Measurements from ENCODE around the gene GARIN5A. TPM values are rescaled to one million over a fixed set of nuclear protein-coding genes. Genes with fewer than 3 reads are reported as not detected.

GARIN5A gene
- total RNA-seq, 1 experiment from 2014 or later: 3.7 TPM

DNA sequence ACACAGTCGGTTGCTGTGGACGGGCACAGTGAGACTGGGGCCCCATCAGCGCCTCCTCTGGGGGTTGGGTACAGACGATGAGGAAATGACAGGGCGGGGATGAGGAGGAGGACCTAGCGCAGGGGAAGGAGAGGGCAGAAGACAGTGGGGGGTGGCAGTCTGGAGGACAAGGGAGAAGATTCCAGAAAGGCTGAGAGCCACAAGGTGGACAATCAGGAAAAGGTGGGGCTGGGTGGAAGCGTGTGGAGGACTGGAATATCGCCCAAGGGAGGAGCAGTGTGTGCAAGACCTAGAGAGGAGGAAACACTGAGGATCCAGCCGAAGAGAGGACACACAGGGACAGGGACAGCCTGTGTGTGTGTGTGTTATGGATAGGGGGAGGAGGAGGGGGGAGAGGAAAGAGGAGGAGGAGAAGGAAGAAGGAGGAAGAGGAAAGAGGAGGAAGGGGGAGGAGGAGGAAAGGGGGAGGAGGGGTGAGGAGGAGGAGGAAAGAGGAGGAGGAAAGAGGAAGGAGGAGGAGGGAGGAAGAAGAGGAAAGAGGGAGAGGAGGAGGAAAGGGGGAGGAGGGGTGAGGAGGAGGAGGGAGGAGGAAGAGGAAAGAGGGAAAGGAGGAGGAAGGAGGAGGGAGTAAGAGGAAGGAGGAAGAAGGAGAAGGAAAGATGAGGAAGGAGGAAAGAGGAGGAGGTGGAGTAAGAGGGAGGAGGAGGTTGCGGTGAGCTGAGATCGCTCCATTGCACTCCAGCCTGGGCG is 15.8 kb upstream of the GARIN5A start:
- no peaks in the 10 kb centered on the region for H3K27me3 ChIP-seq (ENCODE audit: insufficient read depth, low read depth)
- no peaks in the 10 kb centered on the region for H3K9me2 ChIP-seq (ENCODE audit: insufficient read depth)
- no peaks in the 10 kb centered on the region for H3K9me3 ChIP-seq (ENCODE audit: insufficient read depth, low read depth)
- ChIA-PET POLR2A (ENCODE audit: unreplicated experiment) (no interaction called here), CTCF (no interaction called here)
- no peak for DNase-seq
- TF ChIP-seq EZH2 (IDR thresholded peaks at IDR 0.05; ENCODE audit: low read depth): no peak
- no peak overlapping the region for H2AFZ ChIP-seq
- no peaks in the 10 kb centered on the region for H4K20me1 ChIP-seq (ENCODE audit: insufficient read depth)
- no peaks in the 10 kb centered on the region for H3K4me1 ChIP-seq (replicated peaks; ENCODE audit: insufficient read depth)
- H3K4me2 ChIP-seq: no peak overlapping the region
- H3K36me3 ChIP-seq (ENCODE audit: low read depth): no peaks in the 10 kb centered on the region
- no peak overlapping the region for H3K4me3 ChIP-seq
- intact Hi-C loops (cut with micrococcal nuclease; ENCODE audit: unreplicated experiment): no loop called here
- no peak overlapping the region for H3K27ac ChIP-seq
- BruUV-seq (replicated peaks): no TSS peak
- H3K79me2 ChIP-seq (ENCODE audit: low read depth): no peaks in the 10 kb centered on the region
- H3F3A ChIP-seq (ENCODE audit: insufficient read depth, low read depth): peaks cover 8% of the 10 kb centered on the region; the same call in 1 of the 2 replicates

DNA sequence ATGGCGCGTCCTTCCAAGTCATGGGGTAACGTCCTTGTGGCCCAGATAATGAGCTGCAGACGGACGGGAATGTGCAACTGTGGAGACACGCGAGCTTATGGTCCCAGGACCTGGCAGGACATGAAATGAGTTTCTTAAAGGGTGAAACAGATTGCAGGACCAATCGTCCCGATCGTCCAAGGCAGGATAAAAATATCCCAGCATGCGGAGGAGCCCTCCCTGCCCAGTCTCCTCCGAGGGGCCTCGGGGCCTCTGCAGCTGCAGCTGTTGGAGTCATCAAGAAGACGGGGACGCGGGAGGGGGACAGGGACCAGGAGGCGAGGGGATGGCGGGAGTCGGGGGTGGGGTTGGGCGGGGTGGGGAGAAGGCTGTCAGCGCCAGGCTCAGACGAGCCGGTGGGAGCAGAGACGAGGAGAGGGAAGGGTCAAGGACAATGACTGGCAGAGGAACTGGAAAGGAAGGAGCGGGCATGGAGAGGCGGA is 14.4 kb upstream of the GARIN5A start:
- no peaks in the 10 kb centered on the region for H3K79me2 ChIP-seq (ENCODE audit: low read depth)
- H3F3A ChIP-seq (ENCODE audit: insufficient read depth, low read depth): peaks cover 8% of the 10 kb centered on the region; the same call in 1 of the 2 replicates
- H3K4me1 ChIP-seq (replicated peaks; ENCODE audit: insufficient read depth): no peaks in the 10 kb centered on the region
- POLR2A ChIA-PET (ENCODE audit: unreplicated experiment): no interaction called here
- BruUV-seq (replicated peaks): no TSS peak
- CTCF ChIA-PET: no interaction called here
- H2AFZ ChIP-seq: no peak overlapping the region
- H3K36me3 ChIP-seq (ENCODE audit: low read depth): no peaks in the 10 kb centered on the region
- intact Hi-C loops (cut with micrococcal nuclease; ENCODE audit: unreplicated experiment): no loop called here
- H4K20me1 ChIP-seq (ENCODE audit: insufficient read depth): no peaks in the 10 kb centered on the region
- no peaks in the 10 kb centered on the region for H3K9me2 ChIP-seq (ENCODE audit: insufficient read depth)
- DNase-seq: no peak
- H3K4me3 ChIP-seq: no peak overlapping the region
- H3K9me3 ChIP-seq (ENCODE audit: insufficient read depth, low read depth): peaks cover 9% of the 10 kb centered on the region
- no peaks in the 10 kb centered on the region for H3K27me3 ChIP-seq (ENCODE audit: insufficient read depth, low read depth)
- H3K4me2 ChIP-seq: no peak overlapping the region
- no peak for TF ChIP-seq EZH2 (IDR thresholded peaks at IDR 0.05; ENCODE audit: low read depth)
- no peak overlapping the region for H3K27ac ChIP-seq

DNA sequence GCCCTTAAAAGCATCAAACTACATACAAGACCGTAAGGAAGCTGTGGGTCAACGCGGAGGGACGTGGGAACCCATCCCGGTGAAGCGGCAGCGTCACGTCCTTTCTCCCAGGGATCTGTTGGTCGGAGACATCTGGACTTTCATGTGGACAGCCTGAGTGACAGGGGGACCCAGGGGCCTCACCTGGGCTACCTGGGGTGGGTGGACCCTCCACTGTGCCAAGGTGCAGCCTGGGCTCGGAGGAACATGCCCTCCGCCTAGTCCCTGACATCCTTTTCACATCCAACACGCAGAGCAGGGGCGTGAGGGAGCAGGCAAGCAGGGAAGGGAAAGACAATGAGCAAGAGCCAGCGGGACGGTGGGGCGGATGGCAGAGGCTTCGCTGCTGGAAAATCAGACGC is 13.8 kb upstream of the GARIN5A start:
- Histone ChIP-seq H2AFZ (no peak overlapping the region), H3K9me2 (ENCODE audit: insufficient read depth) (no peaks in the 10 kb centered on the region), H3K27ac (no peak overlapping the region), H3K4me1 (replicated peaks; ENCODE audit: insufficient read depth) (no peaks in the 10 kb centered on the region), H3F3A (ENCODE audit: insufficient read depth, low read depth) (peaks cover 8% of the 10 kb centered on the region; the same call in 1 of the 2 replicates), H3K27me3 (ENCODE audit: insufficient read depth, low read depth) (no peaks in the 10 kb centered on the region), H3K36me3 (ENCODE audit: low read depth) (no peaks in the 10 kb centered on the region), H3K79me2 (ENCODE audit: low read depth) (no peaks in the 10 kb centered on the region), H4K20me1 (ENCODE audit: insufficient read depth) (no peaks in the 10 kb centered on the region), H3K4me2 (no peak overlapping the region), H3K4me3 (no peak overlapping the region), H3K9me3 (ENCODE audit: insufficient read depth, low read depth) (peaks cover 15% of the 10 kb centered on the region)
- no TSS peak for BruUV-seq (replicated peaks)
- TF ChIP-seq, protein P1, sequence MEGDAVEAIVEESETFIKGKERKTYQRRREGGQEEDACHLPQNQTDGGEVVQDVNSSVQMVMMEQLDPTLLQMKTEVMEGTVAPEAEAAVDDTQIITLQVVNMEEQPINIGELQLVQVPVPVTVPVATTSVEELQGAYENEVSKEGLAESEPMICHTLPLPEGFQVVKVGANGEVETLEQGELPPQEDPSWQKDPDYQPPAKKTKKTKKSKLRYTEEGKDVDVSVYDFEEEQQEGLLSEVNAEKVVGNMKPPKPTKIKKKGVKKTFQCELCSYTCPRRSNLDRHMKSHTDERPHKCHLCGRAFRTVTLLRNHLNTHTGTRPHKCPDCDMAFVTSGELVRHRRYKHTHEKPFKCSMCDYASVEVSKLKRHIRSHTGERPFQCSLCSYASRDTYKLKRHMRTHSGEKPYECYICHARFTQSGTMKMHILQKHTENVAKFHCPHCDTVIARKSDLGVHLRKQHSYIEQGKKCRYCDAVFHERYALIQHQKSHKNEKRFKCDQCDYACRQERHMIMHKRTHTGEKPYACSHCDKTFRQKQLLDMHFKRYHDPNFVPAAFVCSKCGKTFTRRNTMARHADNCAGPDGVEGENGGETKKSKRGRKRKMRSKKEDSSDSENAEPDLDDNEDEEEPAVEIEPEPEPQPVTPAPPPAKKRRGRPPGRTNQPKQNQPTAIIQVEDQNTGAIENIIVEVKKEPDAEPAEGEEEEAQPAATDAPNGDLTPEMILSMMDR (conservative IDR thresholded peaks at IDR 0.05): no peak
- no peak for TF ChIP-seq EZH2 (IDR thresholded peaks at IDR 0.05; ENCODE audit: low read depth)
- DNase-seq: no peak
- CTCF ChIA-PET: no interaction called here
- POLR2A ChIA-PET (ENCODE audit: unreplicated experiment): no interaction called here
- intact Hi-C loops (cut with micrococcal nuclease; ENCODE audit: unreplicated experiment): no loop called here

DNA sequence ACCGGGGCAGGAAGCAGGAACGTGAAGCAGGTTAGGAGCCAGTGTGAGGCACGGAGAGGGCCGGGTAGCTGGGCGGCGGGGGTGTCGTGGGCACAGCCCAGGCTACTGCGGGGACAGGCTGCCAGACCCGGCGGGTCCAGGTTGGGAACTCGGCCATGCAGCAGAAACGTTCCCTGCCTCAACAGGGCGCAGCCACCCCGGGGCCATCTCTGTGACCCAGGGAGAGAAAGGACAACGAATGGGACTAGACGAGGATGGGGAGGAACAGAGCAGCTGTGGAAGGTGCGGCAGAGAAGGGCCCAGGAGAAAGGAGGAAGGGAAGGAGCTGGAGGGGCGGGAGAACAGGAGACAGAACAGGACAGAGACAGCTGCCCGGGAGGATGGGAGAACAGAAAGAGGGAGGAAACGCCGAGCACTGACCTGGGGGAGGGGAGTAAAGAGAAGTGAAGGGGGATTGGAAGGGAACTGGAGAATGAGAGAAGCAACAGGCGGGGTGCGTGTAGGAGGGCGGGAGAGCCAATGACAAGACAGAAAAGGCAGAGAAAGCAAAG is 12.9 kb upstream of the GARIN5A start:
- no peak overlapping the region for H3K27ac ChIP-seq
- no peaks in the 10 kb centered on the region for H4K20me1 ChIP-seq (ENCODE audit: insufficient read depth)
- no peak overlapping the region for H2AFZ ChIP-seq
- DNase-seq: no peak
- BruUV-seq (replicated peaks): no TSS peak
- no peaks in the 10 kb centered on the region for H3K27me3 ChIP-seq (ENCODE audit: insufficient read depth, low read depth)
- no peaks in the 10 kb centered on the region for H3K36me3 ChIP-seq (ENCODE audit: low read depth)
- no peak for TF ChIP-seq EZH2 (IDR thresholded peaks at IDR 0.05; ENCODE audit: low read depth)
- TF ChIP-seq, protein P1 (conservative IDR thresholded peaks at IDR 0.05): no peak
- intact Hi-C loops (cut with micrococcal nuclease; ENCODE audit: unreplicated experiment): no loop called here
- no peaks in the 10 kb centered on the region; the same call in 1 of the 2 replicates for H3F3A ChIP-seq (ENCODE audit: insufficient read depth, low read depth)
- peaks cover 15% of the 10 kb centered on the region for H3K9me3 ChIP-seq (ENCODE audit: insufficient read depth, low read depth)
- ChIA-PET CTCF (no interaction called here), POLR2A (ENCODE audit: unreplicated experiment) (no interaction called here)
- no peak overlapping the region for H3K4me3 ChIP-seq
- H3K9me2 ChIP-seq (ENCODE audit: insufficient read depth): no peaks in the 10 kb centered on the region
- H3K4me2 ChIP-seq: no peak overlapping the region
- no peaks in the 10 kb centered on the region for H3K4me1 ChIP-seq (replicated peaks; ENCODE audit: insufficient read depth)
- no peaks in the 10 kb centered on the region for H3K79me2 ChIP-seq (ENCODE audit: low read depth)

Measured in PC-9 (cell line).